Measurements from ENCODE around the gene SLC2A3.
A peak's percentile ranks its signal among the peaks of the same experiment; 100 is the strongest.
"Not testable (repeated sequence)": the region's sequence is repeated elsewhere in the genome, so short reads cannot be mapped to it uniquely, and the experiment has no call there.

The SLC2A3 gene

GRCh38 chr12:7948589-7949260 lies 12.7 kb upstream of the SLC2A3 start:
- Histone ChIP-seq H3K4me1 (ENCODE audit: control insufficient read depth, low read depth, low read length) (no peaks in the 10 kb centered on the region), H3K9me3 (ENCODE audit: control insufficient read depth, low read depth, low read length) (no peaks in the 10 kb centered on the region), H3K9ac (ENCODE audit: low read length) (no peak overlapping the region), H3K27ac (ENCODE audit: low read length) (no peak overlapping the region), H3K36me3 (ENCODE audit: control insufficient read depth, low read depth, low read length) (no peaks in the 10 kb centered on the region), H3K4me3 (ENCODE audit: low read length) (no peak overlapping the region), H3K27me3 (ENCODE audit: control insufficient read depth, insufficient read depth, low read length) (no peaks in the 10 kb centered on the region)

DNA sequence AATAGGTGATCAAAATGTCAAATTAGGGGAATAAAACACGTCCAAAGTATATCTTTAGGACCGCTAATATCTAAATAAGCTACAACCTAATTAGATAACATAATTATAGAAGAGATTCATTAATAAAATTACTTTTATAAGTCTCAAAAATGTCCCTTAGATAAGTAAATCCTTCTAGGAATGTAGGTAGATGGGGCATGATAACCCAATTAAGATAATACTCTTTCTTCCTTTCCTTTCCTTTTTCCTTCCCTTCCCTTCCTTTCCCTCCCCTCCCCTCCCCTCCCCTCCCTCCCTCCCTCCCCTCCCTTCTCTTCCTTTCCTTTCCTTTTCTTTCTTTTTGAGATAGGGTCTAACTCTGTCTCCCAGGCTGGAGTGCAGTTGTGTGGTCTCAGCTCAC lies 11.0 kb upstream of the SLC2A3 start:
- H3K27ac ChIP-seq (ENCODE audit: low read length): no peak overlapping the region
- H3K27me3 ChIP-seq (ENCODE audit: control insufficient read depth, insufficient read depth, low read length): no peaks in the 10 kb centered on the region
- no peaks in the 10 kb centered on the region for H3K4me1 ChIP-seq (ENCODE audit: control insufficient read depth, low read depth, low read length)
- no peak overlapping the region for H3K4me3 ChIP-seq (ENCODE audit: low read length)
- H3K9me3 ChIP-seq (ENCODE audit: control insufficient read depth, low read depth, low read length): no peaks in the 10 kb centered on the region
- no peak overlapping the region for H3K9ac ChIP-seq (ENCODE audit: low read length)
- no peaks in the 10 kb centered on the region for H3K36me3 ChIP-seq (ENCODE audit: control insufficient read depth, low read depth, low read length)

DNA sequence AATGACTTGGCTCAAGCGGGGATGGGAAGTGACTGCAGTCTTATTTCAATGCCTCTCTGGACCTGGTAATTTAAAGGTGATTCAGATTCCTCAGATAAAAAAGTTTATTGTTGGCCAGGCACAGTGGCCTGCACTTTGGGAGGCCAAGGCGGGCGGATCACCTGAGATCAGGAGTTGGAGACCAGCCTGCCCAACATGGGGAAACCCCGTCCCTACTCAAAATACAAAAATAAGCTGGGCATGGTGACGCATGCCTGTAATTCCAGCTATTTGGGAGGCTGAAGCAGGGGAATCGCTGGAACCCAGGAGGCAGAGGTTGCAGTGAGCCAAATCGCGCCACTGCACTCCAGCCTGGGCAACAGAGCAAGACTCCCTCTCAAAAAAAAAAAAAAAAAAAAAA lies 8.8 kb upstream of the SLC2A3 start:
- not testable (repeated sequence) for H3K36me3 ChIP-seq (ENCODE audit: control insufficient read depth, low read depth, low read length); H3K4me3 ChIP-seq (ENCODE audit: low read length); H3K27ac ChIP-seq (ENCODE audit: low read length); H3K9ac ChIP-seq (ENCODE audit: low read length); H3K27me3 ChIP-seq (ENCODE audit: control insufficient read depth, insufficient read depth, low read length); H3K9me3 ChIP-seq (ENCODE audit: control insufficient read depth, low read depth, low read length); H3K4me1 ChIP-seq (ENCODE audit: control insufficient read depth, low read depth, low read length)

DNA sequence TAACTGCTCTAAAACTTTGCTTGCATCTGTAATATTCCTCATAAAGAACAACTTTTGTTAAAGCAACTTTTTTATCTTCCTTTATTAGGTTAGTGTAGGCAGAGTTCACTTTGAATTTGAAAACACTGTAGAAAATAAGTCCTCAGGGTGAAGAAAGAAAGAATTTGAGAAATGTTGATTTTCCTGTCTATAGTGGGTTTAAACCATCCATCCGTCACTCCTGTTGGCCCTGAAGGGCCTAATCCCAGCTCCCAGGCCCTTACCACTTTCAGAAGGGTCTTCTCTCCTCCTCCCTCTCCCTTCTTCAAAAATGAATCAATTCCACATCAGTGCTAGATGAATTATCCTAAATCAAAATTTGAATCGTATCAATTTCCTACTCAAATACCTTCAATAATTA lies 4.9 kb upstream of the SLC2A3 start:
- H3K27ac ChIP-seq (ENCODE audit: low read length): no peak overlapping the region
- H3K4me1 ChIP-seq (ENCODE audit: control insufficient read depth, low read depth, low read length): peaks cover 12% of the 10 kb centered on the region
- no peaks in the 10 kb centered on the region for H3K9me3 ChIP-seq (ENCODE audit: control insufficient read depth, low read depth, low read length)
- H3K36me3 ChIP-seq (ENCODE audit: control insufficient read depth, low read depth, low read length): no peaks in the 10 kb centered on the region
- H3K4me3 ChIP-seq (ENCODE audit: low read length): no peak overlapping the region
- H3K9ac ChIP-seq (ENCODE audit: low read length): no peak overlapping the region
- H3K27me3 ChIP-seq (ENCODE audit: control insufficient read depth, insufficient read depth, low read length): no peaks in the 10 kb centered on the region

GRCh38 chr12:7937833-7938506 lies 2.0 kb upstream of the SLC2A3 start:
- Histone ChIP-seq H3K36me3 (ENCODE audit: control insufficient read depth, low read depth, low read length) (peaks cover 11% of the 10 kb centered on the region), H3K4me1 (ENCODE audit: control insufficient read depth, low read depth, low read length) (peaks cover 19% of the 10 kb centered on the region), H3K9ac (ENCODE audit: low read length) (no peak overlapping the region), H3K9me3 (ENCODE audit: control insufficient read depth, low read depth, low read length) (no peaks in the 10 kb centered on the region), H3K4me3 (ENCODE audit: low read length) (no peak overlapping the region), H3K27ac (ENCODE audit: low read length) (no peak overlapping the region), H3K27me3 (ENCODE audit: control insufficient read depth, insufficient read depth, low read length) (no peaks in the 10 kb centered on the region)

DNA sequence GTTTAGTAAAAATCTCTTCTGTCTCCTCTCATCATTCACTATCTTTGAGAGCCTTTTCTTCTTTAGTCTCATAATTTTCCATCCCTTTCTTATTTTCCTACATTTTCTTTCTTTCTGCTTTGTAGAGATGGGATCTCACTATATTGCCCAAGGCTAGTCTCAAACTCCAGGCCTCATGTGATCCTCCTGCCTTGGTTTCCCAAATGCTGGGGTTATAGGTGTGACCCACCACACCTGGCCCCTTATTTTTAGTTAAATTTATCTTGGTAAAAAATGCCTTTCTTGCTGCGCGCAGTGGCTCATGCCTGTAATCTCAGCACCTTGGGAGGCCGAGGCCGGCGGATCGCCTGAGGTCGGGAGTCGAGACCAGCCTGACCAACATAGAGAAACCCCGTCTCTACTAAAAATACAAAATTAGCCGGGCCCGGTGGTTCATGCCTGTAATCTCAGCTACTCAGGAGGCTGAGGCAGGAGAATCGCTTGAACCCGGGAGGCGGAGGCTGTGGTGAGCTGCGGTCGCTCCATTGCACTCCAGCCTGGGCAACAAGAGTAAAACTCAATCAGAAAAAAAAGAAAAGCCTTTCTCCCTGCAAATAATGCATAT lies 996 bp downstream of the SLC2A3 start:
- Histone ChIP-seq H3K4me3 (ENCODE audit: low read length) (peak overlapping the region; percentile 98), H3K9ac (ENCODE audit: low read length) (peak overlapping the region; percentile 89), H3K4me1 (ENCODE audit: control insufficient read depth, low read depth, low read length) (peaks cover 19% of the 10 kb centered on the region), H3K9me3 (ENCODE audit: control insufficient read depth, low read depth, low read length) (no peaks in the 10 kb centered on the region), H3K36me3 (ENCODE audit: control insufficient read depth, low read depth, low read length) (peaks cover 41% of the 10 kb centered on the region), H3K27ac (ENCODE audit: low read length) (no peak overlapping the region), H3K27me3 (ENCODE audit: control insufficient read depth, insufficient read depth, low read length) (no peaks in the 10 kb centered on the region)

- no peaks in the 10 kb centered on the region for H3K9me3 ChIP-seq (ENCODE audit: control insufficient read depth, low read depth, low read length)
- H3K4me3 ChIP-seq (ENCODE audit: low read length): peak overlapping the region; percentile 98
- peaks cover 19% of the 10 kb centered on the region for H3K4me1 ChIP-seq (ENCODE audit: control insufficient read depth, low read depth, low read length)
- H3K36me3 ChIP-seq (ENCODE audit: control insufficient read depth, low read depth, low read length): peaks cover 48% of the 10 kb centered on the region
- no peaks in the 10 kb centered on the region for H3K27me3 ChIP-seq (ENCODE audit: control insufficient read depth, insufficient read depth, low read length)
- H3K27ac ChIP-seq (ENCODE audit: low read length): no peak overlapping the region
- peak overlapping the region; percentile 89 for H3K9ac ChIP-seq (ENCODE audit: low read length)
Observed at GRCh38 chr12:7934091-7934888, 1.7 kb downstream of the SLC2A3 start.

DNA sequence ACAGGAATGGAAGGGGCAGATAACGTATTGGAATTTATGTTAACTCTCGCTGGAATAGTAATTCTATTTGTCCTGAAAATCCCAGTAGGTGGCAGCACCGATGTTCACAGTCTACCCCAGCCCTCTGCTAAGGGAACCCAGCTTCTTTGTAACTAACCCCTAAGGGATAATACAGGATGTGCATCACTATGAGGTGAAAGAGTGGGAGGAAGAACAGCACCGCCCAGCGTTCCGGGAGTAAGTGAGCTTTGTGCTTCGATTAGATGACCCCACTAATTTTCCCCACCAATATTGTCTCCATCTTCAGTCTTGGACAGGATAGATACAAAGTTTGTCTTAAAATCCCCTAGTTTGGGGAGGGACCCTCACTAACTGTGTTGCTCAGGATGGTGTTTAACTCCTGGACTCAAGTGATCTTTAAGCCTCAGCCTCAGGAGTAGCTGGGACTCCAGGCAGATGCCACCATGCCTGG lies 2.7 kb downstream of the SLC2A3 start:
- H3K4me1 ChIP-seq (ENCODE audit: control insufficient read depth, low read depth, low read length): peaks cover 18% of the 10 kb centered on the region
- H3K27ac ChIP-seq (ENCODE audit: low read length): no peak overlapping the region
- H3K36me3 ChIP-seq (ENCODE audit: control insufficient read depth, low read depth, low read length): peaks cover 58% of the 10 kb centered on the region
- H3K9me3 ChIP-seq (ENCODE audit: control insufficient read depth, low read depth, low read length): no peaks in the 10 kb centered on the region
- H3K27me3 ChIP-seq (ENCODE audit: control insufficient read depth, insufficient read depth, low read length): no peaks in the 10 kb centered on the region
- H3K4me3 ChIP-seq (ENCODE audit: low read length): peak overlapping the region; percentile 98
- peak overlapping the region; percentile 89 for H3K9ac ChIP-seq (ENCODE audit: low read length)

- H3K9ac ChIP-seq (ENCODE audit: low read length); H3K27me3 ChIP-seq (ENCODE audit: control insufficient read depth, insufficient read depth, low read length); H3K27ac ChIP-seq (ENCODE audit: low read length); H3K9me3 ChIP-seq (ENCODE audit: control insufficient read depth, low read depth, low read length): not testable (repeated sequence)
- Histone ChIP-seq H3K4me1 (ENCODE audit: control insufficient read depth, low read depth, low read length) (peaks cover 12% of the 10 kb centered on the region), H3K36me3 (ENCODE audit: control insufficient read depth, low read depth, low read length) (peaks cover 64% of the 10 kb centered on the region), H3K4me3 (ENCODE audit: low read length) (peak overlapping the region; percentile 98)
Observed at GRCh38 chr12:7932599-7933240, 3.3 kb downstream of the SLC2A3 start.

DNA sequence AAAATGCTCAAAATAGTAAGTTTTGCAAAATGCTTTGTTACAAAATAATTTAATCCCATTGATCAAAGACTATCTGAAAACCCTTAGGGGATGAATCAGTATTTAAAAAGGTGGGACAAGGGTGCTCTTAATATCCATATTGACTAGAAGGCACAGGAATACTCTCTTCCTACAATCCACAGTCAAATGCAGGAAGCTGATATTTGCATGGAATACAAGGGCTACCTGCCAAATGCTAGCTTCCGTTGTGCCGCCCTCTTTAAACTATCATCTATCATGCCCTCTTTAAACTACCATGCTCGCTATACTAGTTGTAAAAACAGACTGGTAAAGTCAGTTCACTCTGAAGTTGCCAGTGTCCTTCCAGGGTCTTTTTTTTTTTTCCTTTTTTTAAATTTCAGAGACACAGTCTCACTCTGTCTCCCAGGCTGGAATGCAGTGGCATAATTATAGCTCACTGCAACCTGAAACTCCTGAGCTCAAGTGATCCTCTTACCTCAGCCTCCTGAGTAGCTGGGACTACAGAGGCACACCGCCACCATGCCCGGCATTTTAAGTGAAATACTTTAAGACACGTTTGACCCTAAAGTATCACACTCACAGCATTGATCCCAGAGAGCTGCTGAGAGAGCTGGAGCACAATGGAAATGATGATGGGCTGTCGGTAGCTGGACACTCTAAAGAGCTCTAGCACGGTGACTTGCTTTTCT lies 6.7 kb downstream of the SLC2A3 start:
- Histone ChIP-seq H3K4me1 (ENCODE audit: control insufficient read depth, low read depth, low read length) (peaks cover 6% of the 10 kb centered on the region), H3K27me3 (ENCODE audit: control insufficient read depth, insufficient read depth, low read length) (no peaks in the 10 kb centered on the region), H3K9me3 (ENCODE audit: control insufficient read depth, low read depth, low read length) (no peaks in the 10 kb centered on the region), H3K4me3 (ENCODE audit: low read length) (no peak overlapping the region), H3K36me3 (ENCODE audit: control insufficient read depth, low read depth, low read length) (peaks cover 93% of the 10 kb centered on the region), H3K9ac (ENCODE audit: low read length) (no peak overlapping the region), H3K27ac (ENCODE audit: low read length) (no peak overlapping the region)

Measured in iPS-18a (cell line).